ENCODE results near the gene CDH4. TPM values are rescaled to one million over a fixed set of nuclear protein-coding genes. Genes with fewer than 3 reads are reported as not detected.

CDH4 gene
- total and polyA plus RNA-seq, 2 of the 8 experiments (the other 6 are each of a cell fraction or from before 2014, with no cell fraction given) = 4.3 to 7.9 TPM

- Histone ChIP-seq H3K4ac (replicated peaks; ENCODE audit: insufficient read length, low read depth, low read length) (no peak overlapping the region), H3K79me2 (ENCODE audit: control insufficient read depth in 1 of 2, insufficient read depth in 2 of 2, low read length in 2 of 2) (no peaks in the 10 kb centered on the region), H4K91ac (replicated peaks; ENCODE audit: insufficient read length, low read length) (no peak overlapping the region), H3K4me3 (ENCODE audit: extremely low read depth in 1 of 4, insufficient read depth in 2 of 4, low read depth in 3 of 4, low read length in 4 of 4) (no peak overlapping the region), H2BK20ac (ENCODE audit: low read length) (no peak overlapping the region), H3K23ac (ENCODE audit: insufficient read length) (no peak overlapping the region), H3K9me3 (ENCODE audit: insufficient read depth in 2 of 2, low read depth in 1 of 2, low read length in 1 of 2) (no peaks in the 10 kb centered on the region), H4K5ac (ENCODE audit: insufficient read length, low read depth, low read length) (no peak overlapping the region), H3K23me2 (ENCODE audit: low read depth, low read length) (no peaks in the 10 kb centered on the region), H3K4me2 (ENCODE audit: insufficient read depth in 1 of 2, low read depth in 2 of 2, low read length in 2 of 2) (no peak overlapping the region), H3K14ac (ENCODE audit: insufficient read length) (no peak overlapping the region), H3K4me1 (replicated peaks in 1 of 4; ENCODE audit: control insufficient read depth in 3 of 4, insufficient read depth in 4 of 4, low read length in 3 of 4) (peaks cover 0 to 5% (median 0%) of the 10 kb centered on the region in 4 experiments; a peak in 1 of 7 replicates), H4K20me1 (replicated peaks in 1 of 2; ENCODE audit: control insufficient read depth in 1 of 2, insufficient read depth in 2 of 2, low read length in 2 of 2) (no peaks in the 10 kb centered on the region), H2BK120ac (replicated peaks; ENCODE audit: low read depth, low read length) (no peak overlapping the region), H3K36me3 (ENCODE audit: control insufficient read depth in 2 of 4, insufficient read depth in 4 of 4, low read length in 3 of 4) (no peaks in the 10 kb centered on the region), H3K56ac (replicated peaks; ENCODE audit: insufficient read length, low read depth, low read length) (no peak overlapping the region), H2BK15ac (ENCODE audit: low read length) (no peak overlapping the region; the same call in 1 of the 2 replicates), H3K27ac (ENCODE audit: low read depth, low read length) (no peak overlapping the region), H3K9ac (replicated peaks in 1 of 4; ENCODE audit: extremely low read depth in 1 of 4, low read depth in 3 of 4, low read length in 3 of 4) (no peak overlapping the region), H3K18ac (ENCODE audit: extremely low read depth, low read length) (no peak overlapping the region), H4K8ac (ENCODE audit: extremely low read depth, insufficient read depth, low read length) (no peak overlapping the region), H2BK5ac (ENCODE audit: low read depth, low read length) (no peak overlapping the region), H3K27me3 (replicated peaks in 1 of 4; ENCODE audit: control insufficient read depth in 3 of 4, extremely low read depth in 1 of 4, insufficient read depth in 3 of 4, low read length in 3 of 4) (no peaks in the 10 kb centered on the region; a peak in 1 of 7 replicates), H2AFZ (ENCODE audit: low read length) (no peak overlapping the region), H2BK12ac (ENCODE audit: low read depth, low read length) (no peak overlapping the region), H3K79me1 (ENCODE audit: low read depth, low read length) (no peaks in the 10 kb centered on the region), H2AK5ac (ENCODE audit: low read depth, low read length) (no peak overlapping the region)
- FAIRE-seq (no peak), DNase-seq (ENCODE audit: low read depth in 1 of 2, low spot score in 2 of 2) (no peak)
- CTCF ChIA-PET (ENCODE audit: partially characterized antibody) = interaction anchor here (0.6 to 2.2 kb wide), 4 partner anchors 11 to 881 kb away, joined by 3 to 7 read pairs (median 4); no protein-coding TSS in a partner anchor
- TF ChIP-seq SP4 (IDR thresholded peaks at IDR 0.05; ENCODE audit: low read length) (no peak), KDM4A (IDR thresholded peaks at IDR 0.05; ENCODE audit: low read depth, low read length, severe bottlenecking) (no peak)
- TF ChIP-seq, protein P1, sequence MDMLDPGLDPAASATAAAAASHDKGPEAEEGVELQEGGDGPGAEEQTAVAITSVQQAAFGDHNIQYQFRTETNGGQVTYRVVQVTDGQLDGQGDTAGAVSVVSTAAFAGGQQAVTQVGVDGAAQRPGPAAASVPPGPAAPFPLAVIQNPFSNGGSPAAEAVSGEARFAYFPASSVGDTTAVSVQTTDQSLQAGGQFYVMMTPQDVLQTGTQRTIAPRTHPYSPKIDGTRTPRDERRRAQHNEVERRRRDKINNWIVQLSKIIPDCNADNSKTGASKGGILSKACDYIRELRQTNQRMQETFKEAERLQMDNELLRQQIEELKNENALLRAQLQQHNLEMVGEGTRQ (IDR thresholded peaks at IDR 0.05; ENCODE audit: low read length) = peak; percentile 59; the same call in 1 of the 2 replicates
- TF ChIP-seq, protein P2, sequence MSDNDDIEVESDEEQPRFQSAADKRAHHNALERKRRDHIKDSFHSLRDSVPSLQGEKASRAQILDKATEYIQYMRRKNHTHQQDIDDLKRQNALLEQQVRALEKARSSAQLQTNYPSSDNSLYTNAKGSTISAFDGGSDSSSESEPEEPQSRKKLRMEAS (IDR thresholded peaks at IDR 0.05) = peak; percentile 35; the same call in 1 of the 2 replicates
- POLR2A ChIA-PET (ENCODE audit: partially characterized antibody) = no interaction called here
- WGBS, 2 experiments (ENCODE audit: extremely low coverage in 1 of 2, insufficient coverage in 1 of 2, insufficient read length in 1 of 2, insufficient replicate concordance in 2 of 2, low coverage in 1 of 2, low lambda C conversion rate in 2 of 2, missing lambda C conversion rate in 1 of 2) = 90% methylated on average over 18 of the region's 18 CpGs; no CpG with 5 or more reads in 1 of the 2 experiments
Observed at GRCh38 chr20:61482056-61482887, 230.2 kb downstream of the CDH4 start.

All from H1 (cell line).